Measurements from ENCODE around the gene ZDHHC6.

DNA sequence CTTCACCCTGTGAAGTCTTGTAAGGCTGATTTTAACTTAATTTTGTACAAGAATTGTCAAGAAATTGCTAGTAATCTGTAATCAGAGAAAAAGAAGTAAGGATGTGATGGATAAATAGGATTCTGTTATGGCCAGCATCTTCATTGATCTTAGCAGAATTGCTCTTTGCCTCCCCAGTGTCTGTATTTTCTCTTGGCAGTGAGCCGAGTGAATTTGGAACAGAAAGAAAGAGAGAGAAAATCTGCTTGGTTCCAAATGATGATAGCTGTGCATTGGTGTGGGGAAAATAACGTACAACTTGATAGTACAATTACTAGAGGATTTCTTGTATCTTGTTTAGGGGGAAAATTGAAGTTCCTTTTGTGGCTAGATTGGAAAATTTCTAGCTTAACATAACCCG is 34.9 kb upstream of the ZDHHC6 start:
- TF ChIP-seq, protein P1, sequence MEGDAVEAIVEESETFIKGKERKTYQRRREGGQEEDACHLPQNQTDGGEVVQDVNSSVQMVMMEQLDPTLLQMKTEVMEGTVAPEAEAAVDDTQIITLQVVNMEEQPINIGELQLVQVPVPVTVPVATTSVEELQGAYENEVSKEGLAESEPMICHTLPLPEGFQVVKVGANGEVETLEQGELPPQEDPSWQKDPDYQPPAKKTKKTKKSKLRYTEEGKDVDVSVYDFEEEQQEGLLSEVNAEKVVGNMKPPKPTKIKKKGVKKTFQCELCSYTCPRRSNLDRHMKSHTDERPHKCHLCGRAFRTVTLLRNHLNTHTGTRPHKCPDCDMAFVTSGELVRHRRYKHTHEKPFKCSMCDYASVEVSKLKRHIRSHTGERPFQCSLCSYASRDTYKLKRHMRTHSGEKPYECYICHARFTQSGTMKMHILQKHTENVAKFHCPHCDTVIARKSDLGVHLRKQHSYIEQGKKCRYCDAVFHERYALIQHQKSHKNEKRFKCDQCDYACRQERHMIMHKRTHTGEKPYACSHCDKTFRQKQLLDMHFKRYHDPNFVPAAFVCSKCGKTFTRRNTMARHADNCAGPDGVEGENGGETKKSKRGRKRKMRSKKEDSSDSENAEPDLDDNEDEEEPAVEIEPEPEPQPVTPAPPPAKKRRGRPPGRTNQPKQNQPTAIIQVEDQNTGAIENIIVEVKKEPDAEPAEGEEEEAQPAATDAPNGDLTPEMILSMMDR (IDR thresholded peaks at IDR 0.05; ENCODE audit: insufficient read depth, low read depth, low read length): no peak
- TF ChIP-seq EZH2 (IDR thresholded peaks at IDR 0.05; ENCODE audit: insufficient read depth, low read length): no peak
